Type B pancreatic cell (in vitro differentiated cells): ENCODE measurements around the gene HS3ST3A1. TPM values are rescaled to one million over a fixed set of nuclear protein-coding genes. Genes with fewer than 3 reads are reported as not detected.
"Not testable (repeated sequence)": the region's sequence is repeated elsewhere in the genome, so short reads cannot be mapped to it uniquely, and the experiment has no call there.

Experiments used
- DNase-seq: peaks from one replicate; pipeline ENCODE4 v3.0.0; 2021; ENCODE audit warnings: mixed read lengths; ENCODE audit not compliant: unreplicated experiment; ENCODE audit errors: extremely low spot score
- H3K27ac Mint-ChIP-seq: 2 replicates; pipeline ENCODE4 v1.8.0; 2021; ENCODE audit warnings: mild to moderate bottlenecking, mixed read lengths
- H3K27me3 Mint-ChIP-seq: 2 replicates; pipeline ENCODE4 v1.8.0; 2021; ENCODE audit warnings: mixed read lengths
- H3K36me3 Mint-ChIP-seq: 2 replicates; pipeline ENCODE4 v1.8.0; 2021; ENCODE audit warnings: mixed read lengths
- H3K4me1 Mint-ChIP-seq: one replicate; pipeline ENCODE4 v1.8.0; 2021; ENCODE audit warnings: mixed read lengths; ENCODE audit not compliant: unreplicated experiment
- H3K4me3 Mint-ChIP-seq: 2 replicates; pipeline ENCODE4 v1.8.0; 2021; ENCODE audit warnings: mild to moderate bottlenecking, mixed read lengths
- H3K9me3 Mint-ChIP-seq: 2 replicates; pipeline ENCODE4 v1.8.0; 2021; ENCODE audit warnings: mixed read lengths
- CTCF ChIP-seq: fragments of 200-600 bp; sonication (generic); conservative IDR thresholded peaks from 2 replicates; pipeline ENCODE4 v1.5.0; 2021; ENCODE audit warnings: antibody characterized with exemption, mild to moderate bottlenecking
- total RNA-seq: library from RNA; stranded (reverse); gene quantifications from 2 replicates; pipeline ENCODE4 v1.2.1, GENCODE V29; 2021; ENCODE audit warnings: low replicate concordance

The HS3ST3A1 gene
- total RNA-seq, 1 donor from 2014 or later = 7.6 TPM

GRCh38 chr17:13508896-13509295, 92.8 kb downstream of the HS3ST3A1 start:
- Mint-ChIP-seq H3K36me3 (peaks cover 4% of the 10 kb centered on the region), H3K9me3 (no peaks in the 10 kb centered on the region), H3K4me3 (no peak overlapping the region), H3K27ac (no peak overlapping the region), H3K27me3 (peaks cover 18% of the 10 kb centered on the region), H3K4me1 (peaks cover 42% of the 10 kb centered on the region)
- TF ChIP-seq CTCF = no peak
- no peak for DNase-seq

- no peaks in the 10 kb centered on the region for H3K9me3 Mint-ChIP-seq
- H3K27ac Mint-ChIP-seq = no peak overlapping the region
- no peak overlapping the region for H3K4me3 Mint-ChIP-seq
- no peak for DNase-seq
- H3K4me1 Mint-ChIP-seq = peaks cover 6% of the 10 kb centered on the region
- peaks cover 8% of the 10 kb centered on the region for H3K27me3 Mint-ChIP-seq
- peaks cover 4% of the 10 kb centered on the region for H3K36me3 Mint-ChIP-seq
- TF ChIP-seq CTCF = no peak
Observed at GRCh38 chr17:13503526-13503925, 98.2 kb downstream of the HS3ST3A1 start.

- DNase-seq = no peak
- Mint-ChIP-seq H3K4me3 (no peak overlapping the region), H3K9me3 (no peaks in the 10 kb centered on the region), H3K36me3 (no peaks in the 10 kb centered on the region), H3K27ac (no peak overlapping the region), H3K4me1 (peaks cover 6% of the 10 kb centered on the region), H3K27me3 (no peaks in the 10 kb centered on the region)
- no peak for TF ChIP-seq CTCF
Observed at GRCh38 chr17:13502263-13502662, 99.5 kb downstream of the HS3ST3A1 start.

- DNase-seq = no peak
- Mint-ChIP-seq H3K4me3 (no peak overlapping the region), H3K36me3 (peaks cover under 1% of the 10 kb centered on the region), H3K27ac (no peak overlapping the region), H3K9me3 (no peaks in the 10 kb centered on the region), H3K27me3 (no peaks in the 10 kb centered on the region), H3K4me1 (peaks cover 6% of the 10 kb centered on the region)
- TF ChIP-seq CTCF = no peak
Observed at GRCh38 chr17:13500947-13501346, 100.8 kb downstream of the HS3ST3A1 start.

- H3K27ac Mint-ChIP-seq = no peak overlapping the region
- no peaks in the 10 kb centered on the region for H3K9me3 Mint-ChIP-seq
- no peak for DNase-seq
- H3K4me1 Mint-ChIP-seq = peaks cover 5% of the 10 kb centered on the region
- peaks cover 5% of the 10 kb centered on the region for H3K36me3 Mint-ChIP-seq
- no peak for TF ChIP-seq CTCF
- H3K27me3 Mint-ChIP-seq = no peaks in the 10 kb centered on the region
- H3K4me3 Mint-ChIP-seq = no peak overlapping the region
Observed at GRCh38 chr17:13498184-13498583, 103.5 kb downstream of the HS3ST3A1 start.

GRCh38 chr17:13496553-13497056, 105.1 kb downstream of the HS3ST3A1 start:
- H3K36me3 Mint-ChIP-seq, H3K9me3 Mint-ChIP-seq, H3K27ac Mint-ChIP-seq, DNase-seq, H3K27me3 Mint-ChIP-seq, H3K4me3 Mint-ChIP-seq, H3K4me1 Mint-ChIP-seq: not testable (repeated sequence)
